Endothelial cell of umbilical vein (primary cell): Measurements from ENCODE around the gene LPP. TPM values are rescaled to one million over a fixed set of nuclear protein-coding genes. Genes with fewer than 3 reads are reported as not detected.

Experiments
- BruUV-seq: library from RNA; stranded (reverse); fragments of 400-500 nt; replicated peaks from 2 replicates; lab custom pipeline; 2021; lab: Mats Ljungman, UMichigan
- CTCF ChIA-PET: fragments of 300-600, 350-600 bp; sonication (Branson Sonifier 250); formaldehyde crosslinking; loops from one replicate; lab custom pipeline; 2021; ENCODE audit warnings: antibody characterized with exemption, inconsistent platforms; lab: Charles Lee
- POLR2A ChIA-PET: fragments of 300-600, 350-600 bp; sonication (Branson Sonifier 250); formaldehyde crosslinking; loops from one replicate; lab custom pipeline; 2021; ENCODE audit warnings: antibody characterized with exemption, inconsistent platforms; lab: Charles Lee
- DNase-seq: peaks from one replicate; pipeline ENCODE4 v3.0.0-alpha.2; 2011; ENCODE audit warnings: low read depth, low spot score
- FAIRE-seq: peaks from 2 replicates; lab custom pipeline; 2011; peaks lifted over from hg19 to GRCh38; lab: Jason Lieb, UNC
- H2AFZ ChIP-seq: 2 replicates; pipeline ENCODE4 v1.6.0; 2012; ENCODE audit warnings: low read depth, low read length, control low read depth, inconsistent platforms
- H3K27ac ChIP-seq: 2 replicates; pipeline ENCODE4 v1.5.1; 2011; ENCODE audit warnings: low read depth, mild to moderate bottlenecking, control low read depth, low read length, moderate library complexity; ENCODE audit not compliant: insufficient read depth
- H3K27me3 ChIP-seq, 2 experiments: 2 replicates each; pipeline versions ENCODE4 v1.6.0 to v1.6.1; 2011; ENCODE audit warnings: low read length in 2 of 2, mixed read lengths in 1 of 2; ENCODE audit not compliant: control insufficient read depth in 2 of 2, insufficient read depth in 2 of 2
- H3K36me3 ChIP-seq, 2 experiments: 2 replicates in 1 of 2; 3 replicates in 1 of 2; pipeline ENCODE4 v1.5.1; 2011; ENCODE audit warnings: low read length in 2 of 2, mild to moderate bottlenecking in 1 of 2, moderate library complexity in 1 of 2; ENCODE audit not compliant: control insufficient read depth in 2 of 2, insufficient read depth in 2 of 2; ENCODE audit errors: extremely low read depth in 1 of 2
- H3K4me1 ChIP-seq: 3 replicates; pipeline ENCODE4 v1.5.1; 2011; ENCODE audit warnings: mild to moderate bottlenecking, low read length; ENCODE audit not compliant: control insufficient read depth, insufficient read depth; ENCODE audit errors: extremely low read depth
- H3K4me2 ChIP-seq: 2 replicates; pipeline ENCODE4 v1.6.1; 2011; ENCODE audit warnings: low read length, control low read depth, mixed read lengths; ENCODE audit not compliant: insufficient read depth
- H3K4me3 ChIP-seq, 3 experiments: fragments of 200-600 bp in 1 of 3; sonication (generic), shearing (Covaris generic) in 1 of 3; replicated peaks in 1 of 3; 2 replicates each; pipeline ENCODE4 v1.5.1; 2011 to 2016; ENCODE audit warnings: control low read depth in 3 of 3, low read length in 3 of 3, mild to moderate bottlenecking in 2 of 3, inconsistent platforms in 1 of 3, low read depth in 1 of 3, moderate library complexity in 1 of 3; ENCODE audit not compliant: insufficient read depth in 1 of 3
- H3K79me2 ChIP-seq: 2 replicates; pipeline ENCODE4 v1.6.0; 2012; ENCODE audit warnings: low read length, inconsistent platforms; ENCODE audit not compliant: control insufficient read depth, insufficient read depth
- H3K9ac ChIP-seq: replicated peaks from 2 replicates; pipeline ENCODE3; 2011; ENCODE audit warnings: low read length, control low read depth; ENCODE audit not compliant: insufficient read depth; ENCODE audit errors: extremely low read depth
- H3K9me1 ChIP-seq: replicated peaks from 3 replicates; pipeline ENCODE4 v1.6.0; 2011; ENCODE audit warnings: mild to moderate bottlenecking, low read length; ENCODE audit not compliant: control insufficient read depth, insufficient read depth; ENCODE audit errors: extremely low read depth
- H3K9me3 ChIP-seq: replicated peaks from 2 replicates; pipeline ENCODE4 v1.5.1; 2012; ENCODE audit warnings: low read length, inconsistent platforms; ENCODE audit not compliant: control insufficient read depth, insufficient read depth
- H4K20me1 ChIP-seq: replicated peaks from 2 replicates; pipeline ENCODE3; 2011; ENCODE audit warnings: mild to moderate bottlenecking, low read length; ENCODE audit not compliant: control insufficient read depth, insufficient read depth; ENCODE audit errors: extremely low read depth
- EZH2 ChIP-seq: IDR thresholded peaks from 2 replicates; pipeline ENCODE4 v1.6.1; 2012; ENCODE audit warnings: borderline replicate concordance, low read depth, mild to moderate bottlenecking, moderate library complexity, low read length, inconsistent platforms; ENCODE audit not compliant: severe bottlenecking
- FOS ChIP-seq: IDR thresholded peaks from 2 replicates; pipeline ENCODE4 v1.6.1; 2011; ENCODE audit warnings: mild to moderate bottlenecking, low read length, moderate library complexity, borderline replicate concordance; ENCODE audit not compliant: insufficient read depth
- GATA2 ChIP-seq: IDR thresholded peaks from 2 replicates; pipeline ENCODE4 v1.7.0; 2011; ENCODE audit warnings: low read depth, mild to moderate bottlenecking, moderate library complexity, mixed read lengths, low read length; ENCODE audit not compliant: insufficient read length, insufficient read depth
- JUN ChIP-seq: IDR thresholded peaks from 2 replicates; pipeline ENCODE4 v1.6.1; 2011; ENCODE audit warnings: borderline replicate concordance, low read depth; ENCODE audit not compliant: insufficient read length, insufficient read depth
- MYC ChIP-seq: IDR thresholded peaks from one replicate; pipeline ENCODE4 v1.6.1; 2011; ENCODE audit warnings: mild to moderate bottlenecking, low read depth, low read length
- POLR2A ChIP-seq: IDR thresholded peaks from 2 replicates; pipeline ENCODE4 v1.6.1; 2012; ENCODE audit warnings: low read depth, mild to moderate bottlenecking, control low read depth, low read length
- POLR2AphosphoS5 ChIP-seq: IDR thresholded peaks from 2 replicates; pipeline ENCODE4 v1.6.1; 2012; ENCODE audit warnings: low read depth, mild to moderate bottlenecking, control low read depth, low read length, moderate library complexity; ENCODE audit not compliant: insufficient read depth
- dilution Hi-C: fragments of 300-500 bp; cut with MboI; formaldehyde crosslinking; loops from one replicate; pipeline ENCODE4 v1.15.0; 2019; ENCODE audit warnings: low sequenced_read_pairs; ENCODE audit not compliant: extremely low pct_ligation_motif_present
- intact Hi-C: fragments of 100-400 bp; cut with micrococcal nuclease; formaldehyde crosslinking; loops from one replicate; pipeline ENCODE4 v1.10.0; 2022
- polyA plus RNA-seq, 4 experiments: library from polyadenylated mRNA; depleted of rRNA in 3 of 4; stranded (reverse) in 3 of 4; unstranded in 1 of 4; fragments of >200 nt; gene quantifications; 2 replicates each; pipeline versions ENCODE4 v1.2.1 to v1.2.3, GENCODE V29; 2011 to 2012; ENCODE audit warnings: missing spikeins in 1 of 4
- total RNA-seq: library from RNA; stranded (reverse); gene quantifications from 2 replicates; pipeline ENCODE4 v1.2.3, GENCODE V29; 2021
- TF ChIP-seq, protein P1 (sequence below), 2 donors: IDR thresholded peaks; 1 replicate in 1 of 2; 2 replicates in 1 of 2; pipeline ENCODE4 v1.5.1; 2011; ENCODE audit warnings: low read length in 2 of 2, mild to moderate bottlenecking in 2 of 2, moderate library complexity in 2 of 2, control low read depth in 1 of 2, inconsistent platforms in 1 of 2, low read depth in 1 of 2; ENCODE audit not compliant: insufficient read depth in 1 of 2; ENCODE audit errors: extremely low read depth in 1 of 2
- TF ChIP-seq, protein P2 (sequence below): IDR thresholded peaks from 2 replicates; pipeline ENCODE4 v1.6.1; 2011; ENCODE audit not compliant: insufficient read depth, insufficient read length

LPP gene
- total and polyA plus RNA-seq, 2 donors (not counting 3 experiments of a cell fraction or from before 2014, with no cell fraction given): 16.9 to 153 TPM

DNA sequence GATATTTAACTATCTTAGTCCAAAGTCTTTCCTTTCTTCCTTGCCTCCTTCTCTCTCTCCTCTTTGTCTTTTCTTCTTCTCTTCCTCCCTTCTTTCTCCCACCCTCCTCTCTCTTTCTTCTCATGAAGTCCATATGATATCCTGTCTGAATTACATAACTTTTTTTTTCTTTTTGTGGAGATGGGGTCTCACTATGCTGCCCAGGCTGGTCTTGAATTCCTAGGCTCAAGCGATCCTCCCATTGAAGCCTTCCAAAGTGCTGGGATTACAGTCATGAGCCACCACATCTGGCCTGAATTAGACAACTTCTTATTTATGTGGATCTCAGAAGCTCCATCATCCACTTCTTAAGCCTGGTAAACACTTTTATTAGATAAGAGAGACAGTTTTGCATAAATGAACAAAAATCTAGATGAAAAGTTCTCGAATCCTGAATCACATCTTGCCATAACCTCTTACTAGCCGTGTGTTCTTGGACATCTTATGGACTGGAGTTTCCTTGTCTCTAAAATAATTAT, 206.5 kb downstream of the LPP start:
- intact Hi-C loops: loop anchor here (10.0 kb wide), 1 partner anchor 326 kb away; no protein-coding TSS in a partner anchor
- no peak overlapping the region for H3K4me3 ChIP-seq
- H3K4me1 ChIP-seq: peaks cover 23% of the 10 kb centered on the region
- no peak for TF ChIP-seq GATA2
- TF ChIP-seq FOS: no peak
- TF ChIP-seq, protein P1, sequence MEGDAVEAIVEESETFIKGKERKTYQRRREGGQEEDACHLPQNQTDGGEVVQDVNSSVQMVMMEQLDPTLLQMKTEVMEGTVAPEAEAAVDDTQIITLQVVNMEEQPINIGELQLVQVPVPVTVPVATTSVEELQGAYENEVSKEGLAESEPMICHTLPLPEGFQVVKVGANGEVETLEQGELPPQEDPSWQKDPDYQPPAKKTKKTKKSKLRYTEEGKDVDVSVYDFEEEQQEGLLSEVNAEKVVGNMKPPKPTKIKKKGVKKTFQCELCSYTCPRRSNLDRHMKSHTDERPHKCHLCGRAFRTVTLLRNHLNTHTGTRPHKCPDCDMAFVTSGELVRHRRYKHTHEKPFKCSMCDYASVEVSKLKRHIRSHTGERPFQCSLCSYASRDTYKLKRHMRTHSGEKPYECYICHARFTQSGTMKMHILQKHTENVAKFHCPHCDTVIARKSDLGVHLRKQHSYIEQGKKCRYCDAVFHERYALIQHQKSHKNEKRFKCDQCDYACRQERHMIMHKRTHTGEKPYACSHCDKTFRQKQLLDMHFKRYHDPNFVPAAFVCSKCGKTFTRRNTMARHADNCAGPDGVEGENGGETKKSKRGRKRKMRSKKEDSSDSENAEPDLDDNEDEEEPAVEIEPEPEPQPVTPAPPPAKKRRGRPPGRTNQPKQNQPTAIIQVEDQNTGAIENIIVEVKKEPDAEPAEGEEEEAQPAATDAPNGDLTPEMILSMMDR (IDR thresholded peaks at IDR 0.05; ENCODE audit: extremely low read depth in 1 of 2, insufficient read depth in 1 of 2, low read depth in 1 of 2, low read length in 2 of 2): no peak
- no peak for TF ChIP-seq EZH2
- TF ChIP-seq JUN: no peak
- TF ChIP-seq MYC: no peak
- TF ChIP-seq, protein P2, sequence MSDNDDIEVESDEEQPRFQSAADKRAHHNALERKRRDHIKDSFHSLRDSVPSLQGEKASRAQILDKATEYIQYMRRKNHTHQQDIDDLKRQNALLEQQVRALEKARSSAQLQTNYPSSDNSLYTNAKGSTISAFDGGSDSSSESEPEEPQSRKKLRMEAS: no peak
- no peak for TF ChIP-seq POLR2A
- no peak for TF ChIP-seq POLR2AphosphoS5
- dilution Hi-C loops: no loop called here
- POLR2A ChIA-PET: no interaction called here
- H3K4me2 ChIP-seq: no peak overlapping the region
- no peaks in the 10 kb centered on the region for H3K36me3 ChIP-seq
- CTCF ChIA-PET: interaction anchor here (0.9 to 1.0 kb wide), 2 partner anchors 10 to 18 kb away, joined by 3 read pairs; no protein-coding TSS in a partner anchor
- H3K79me2 ChIP-seq: peaks cover 3% of the 10 kb centered on the region
- H3K9ac ChIP-seq: no peak overlapping the region
- no peaks in the 10 kb centered on the region for H4K20me1 ChIP-seq
- FAIRE-seq: no peak
- H2AFZ ChIP-seq: no peak overlapping the region
- no peaks in the 10 kb centered on the region for H3K9me1 ChIP-seq
- DNase-seq: no peak
- no peaks in the 10 kb centered on the region for H3K27me3 ChIP-seq
- no peak overlapping the region for H3K27ac ChIP-seq
- no peaks in the 10 kb centered on the region for H3K9me3 ChIP-seq
- no TSS peak for BruUV-seq
